Esophagus muscularis mucosa (tissue), 4 donors: Measurements from ENCODE around the gene C1orf35. TPM values are rescaled to one million over a fixed set of nuclear protein-coding genes. Genes with fewer than 3 reads are reported as not detected.
A peak's percentile ranks its signal among the peaks of the same experiment; 100 is the strongest.

Experiments used
- DNase-seq: peaks from one replicate; pipeline ENCODE4 v3.0.0-alpha.2; 2017; ENCODE audit errors: extremely low spot score
- H3K27ac ChIP-seq, 4 donors: fragments of 200-600 bp; sonication (generic); replicated peaks in 1 of 4; 1 replicate in 3 of 4; 2 replicates in 1 of 4; pipeline ENCODE4 v1.5.1; 2016 to 2019; ENCODE audit warnings: mild to moderate bottlenecking in 1 of 4
- H3K27me3 ChIP-seq, 4 donors: fragments of 200-600 bp; sonication (generic); one replicate each; pipeline versions ENCODE4 v1.5.1 to v1.6.0; 2016 to 2019
- H3K36me3 ChIP-seq, 4 donors: fragments of 200-600 bp; sonication (generic); one replicate each; pipeline ENCODE4 v1.5.1; 2016 to 2019
- H3K4me1 ChIP-seq, 4 donors: fragments of 200-600 bp; sonication (generic); one replicate each; pipeline ENCODE4 v1.5.1; 2016 to 2019
- H3K4me3 ChIP-seq, 4 donors: fragments of 200-600 bp; sonication (generic); 1 replicate in 2 of 4; 2 replicates in 2 of 4; pipeline ENCODE4 v1.5.1; 2016 to 2019; ENCODE audit warnings: mild to moderate bottlenecking in 4 of 4, moderate library complexity in 1 of 4
- H3K9me3 ChIP-seq, 4 donors: fragments of 200-600 bp; sonication (generic); 1 replicate in 3 of 4; 2 replicates in 1 of 4; pipeline ENCODE4 v1.5.1; 2016 to 2019
- CTCF ChIP-seq, 3 experiments: fragments of 200-600 bp in 2 of 3; fragments of 450-650 bp in 1 of 3; sonication (generic) in 2 of 3; IDR thresholded peaks; one replicate each; pipeline ENCODE4 v1.5.1; 2017 to 2019; ENCODE audit warnings: antibody characterized with exemption in 3 of 3, mild to moderate bottlenecking in 2 of 3, moderate library complexity in 1 of 3
- EP300 ChIP-seq: sonication (generic); formaldehyde crosslinking; IDR thresholded peaks from one replicate; pipeline ENCODE4 v1.6.1; 2017; ENCODE audit warnings: antibody characterized with exemption
- POLR2A ChIP-seq: fragments of 450-650 bp; IDR thresholded peaks from one replicate; pipeline ENCODE4 v1.6.1; 2017; ENCODE audit warnings: antibody characterized with exemption, moderate library complexity, mild to moderate bottlenecking, low read depth
- POLR2AphosphoS5 ChIP-seq, 2 donors: sonication (generic); formaldehyde crosslinking; IDR thresholded peaks; one replicate each; pipeline ENCODE4 v1.6.1; 2017; ENCODE audit warnings: antibody characterized with exemption in 2 of 2
- WGBS: methylation state at CpG from one replicate; pipeline ENCODE4 v1.1.5; 2018; 5-methylcytosine and 5-hydroxymethylcytosine counted together
- intact Hi-C: fragments of 100-400 bp; cut with DNase I; formaldehyde crosslinking; loops from one replicate; pipeline ENCODE4 v1.15.1; 2023
- total RNA-seq, 4 donors: library from RNA; depleted of rRNA; stranded (reverse); fragments of >200 nt; gene quantifications; one replicate each; pipeline versions ENCODE4 v1.1.0 to v1.2.1, GENCODE V29; 2016

Gene C1orf35
- total RNA-seq: 10 to 100 TPM; 11.2 to 24.3 (median 11.9) TPM

GRCh38 chr1:228102791-228103620 is at the start of gene C1orf35:
C1orf35 (minus strand) TSS chr1:228103325; CDS start chr1:228103227, 98 bp downstream.
- peak; percentile 97 for DNase-seq
- H3K9me3 ChIP-seq: no peaks in the 10 kb centered on the region
- H3K27me3 ChIP-seq: no peaks in the 10 kb centered on the region
- H3K4me1 ChIP-seq: peaks cover 24 to 46% (median 33%) of the 10 kb centered on the region in 4 donors
- WGBS: 0% methylated on average over 22 of the region's 104 CpGs
- H3K36me3 ChIP-seq: peaks cover 28 to 60% (median 56%) of the 10 kb centered on the region in 4 donors
- H3K4me3 ChIP-seq: peak within 1 kb of the TSS; percentile 79 to 97 (median 87)
- peak within 1 kb of the TSS; percentile 88 to 97 (median 94) for H3K27ac ChIP-seq
- TF ChIP-seq EP300: no peak
- peak; percentile 41 for TF ChIP-seq POLR2A
- TF ChIP-seq POLR2AphosphoS5 (IDR thresholded peaks at IDR 0.05): peak; percentile 89 to 99
- intact Hi-C loops: loop anchor here (5.0 kb wide), 1 partner anchor 156 kb away; the partner anchor contains the start of gene WNT9A

- TF ChIP-seq POLR2AphosphoS5 (IDR thresholded peaks at IDR 0.05) (no peak), POLR2A (no peak), CTCF (IDR thresholded peaks at IDR 0.05) (no peak), EP300 (no peak)
- H3K27me3 ChIP-seq: no peaks in the 10 kb centered on the region
- H3K27ac ChIP-seq: peak overlapping the region in 2 of 4 donors; percentile 92 to 95
- H3K4me1 ChIP-seq: peaks cover 41 to 68% (median 53%) of the 10 kb centered on the region in 4 donors
- no peak overlapping the region for H3K4me3 ChIP-seq
- no peak for DNase-seq
- intact Hi-C loops: no loop called here
- peaks cover 0 to 18% (median 14%) of the 10 kb centered on the region in 4 donors for H3K36me3 ChIP-seq
- H3K9me3 ChIP-seq: no peaks in the 10 kb centered on the region
- 82% methylated on average over 2 of the region's 3 CpGs for WGBS
Measured at GRCh38 chr1:228152918-228153258, 49.8 kb upstream of the C1orf35 start.

DNA sequence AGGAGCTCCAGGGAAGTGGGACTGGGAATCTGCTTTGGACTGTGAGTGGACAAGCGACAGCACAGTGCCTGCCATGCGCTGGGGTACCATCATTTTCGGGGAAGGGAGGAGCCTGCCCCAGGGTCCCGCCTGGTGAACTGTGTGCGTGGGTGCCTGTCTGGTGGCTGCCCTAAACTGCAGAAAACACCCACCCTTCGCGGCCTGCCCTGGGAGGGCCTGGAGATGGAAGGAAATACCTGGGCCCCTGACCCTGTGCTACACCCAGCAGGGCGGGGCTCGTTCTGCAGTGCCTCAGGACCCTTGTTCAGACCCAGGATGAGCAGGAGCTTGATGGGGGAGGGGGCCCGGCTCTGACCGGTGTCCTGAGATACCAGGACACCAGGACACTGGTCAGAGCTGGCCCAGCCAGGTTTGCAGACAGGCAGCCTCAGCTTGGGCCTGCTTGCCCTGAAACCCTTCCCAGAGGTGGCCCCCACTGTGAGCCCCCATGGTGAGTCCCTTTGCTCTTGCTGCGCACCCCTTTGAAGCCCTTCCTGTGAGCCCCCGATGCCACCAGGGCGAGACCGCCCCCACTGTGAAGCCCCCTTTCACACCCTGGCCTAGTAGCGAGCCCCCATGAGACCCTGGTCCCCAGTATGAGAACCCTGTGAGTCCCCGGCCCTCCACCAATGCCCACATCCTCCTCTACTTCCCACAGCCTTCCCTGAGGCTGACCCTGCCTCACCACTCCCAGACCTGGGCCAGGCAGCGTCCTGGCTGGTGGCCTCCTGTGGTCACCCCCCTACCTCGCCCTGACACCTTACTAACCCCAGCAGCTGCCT is 49.2 kb upstream of the C1orf35 start:
- Histone ChIP-seq H3K27ac (peak overlapping the region; percentile 50 to 95 (median 90)), H3K36me3 (peaks cover 0 to 24% (median 20%) of the 10 kb centered on the region in 4 donors), H3K27me3 (no peaks in the 10 kb centered on the region), H3K4me1 (peaks cover 46 to 67% (median 57%) of the 10 kb centered on the region in 4 donors), H3K4me3 (no peak overlapping the region), H3K9me3 (no peaks in the 10 kb centered on the region)
- TF ChIP-seq EP300 (no peak), CTCF (IDR thresholded peaks at IDR 0.05) (no peak), POLR2A (no peak)
- intact Hi-C loops: no loop called here
- WGBS: 91% methylated on average over 12 of the region's 19 CpGs
- no peak for DNase-seq

GRCh38 chr1:228151180-228151925 is 48.2 kb upstream of the C1orf35 start:
- peak overlapping the region; percentile 85 to 95 (median 90) for H3K27ac ChIP-seq
- no peak for DNase-seq
- H3K36me3 ChIP-seq: peaks cover 2 to 33% (median 29%) of the 10 kb centered on the region in 4 donors
- TF ChIP-seq POLR2A (no peak), EP300 (no peak), CTCF (IDR thresholded peaks at IDR 0.05) (no peak), POLR2AphosphoS5 (IDR thresholded peaks at IDR 0.05) (no peak)
- no peaks in the 10 kb centered on the region for H3K27me3 ChIP-seq
- intact Hi-C loops: no loop called here
- peak overlapping the region; percentile 44 to 57 (median 49) for H3K4me3 ChIP-seq
- 62% methylated on average over 11 of the region's 12 CpGs for WGBS
- no peaks in the 10 kb centered on the region for H3K9me3 ChIP-seq
- peaks cover 46 to 66% (median 61%) of the 10 kb centered on the region in 4 donors for H3K4me1 ChIP-seq
